Measurements from ENCODE around the gene SIVA1.

SIVA1 gene

DNA sequence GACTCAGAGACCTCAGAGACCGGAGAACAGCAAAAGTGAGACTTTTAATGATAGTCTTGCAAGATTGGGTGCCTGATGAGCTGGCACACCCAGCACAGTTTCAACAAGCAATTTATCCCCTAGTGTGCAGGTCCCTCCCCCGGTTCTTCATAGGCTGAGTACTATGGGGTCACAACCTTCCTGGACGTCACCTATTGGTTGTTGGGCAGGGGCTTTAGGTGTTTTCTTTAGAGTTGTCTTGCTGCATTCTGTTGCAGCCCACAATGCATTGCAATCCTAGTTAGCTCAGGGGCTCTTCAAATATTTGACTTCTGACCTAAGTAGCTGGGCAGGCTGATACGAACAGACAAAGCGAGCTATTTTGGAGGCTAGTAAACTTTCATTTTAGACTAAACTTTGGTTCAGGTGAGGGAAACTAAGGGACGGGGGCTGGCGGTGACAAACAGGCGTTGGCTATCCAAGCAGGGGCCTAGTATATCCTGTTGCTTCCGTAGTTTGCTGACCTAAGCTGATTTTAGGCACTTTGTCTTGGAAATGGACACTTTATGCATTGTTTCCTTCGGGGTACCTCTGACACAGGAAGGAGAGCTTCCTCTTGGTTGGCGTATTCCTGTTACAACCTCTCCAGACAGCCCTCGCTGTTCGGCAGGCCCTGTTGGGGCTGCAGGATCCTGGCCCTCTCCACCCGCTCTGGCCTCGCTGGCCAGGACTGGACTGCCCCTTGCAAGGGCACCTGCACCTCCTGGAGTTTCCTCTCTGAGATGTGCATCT lies 14.1 kb downstream of the SIVA1 start:
- no peak overlapping the region for H3K9ac ChIP-seq
- TF ChIP-seq, protein P1, sequence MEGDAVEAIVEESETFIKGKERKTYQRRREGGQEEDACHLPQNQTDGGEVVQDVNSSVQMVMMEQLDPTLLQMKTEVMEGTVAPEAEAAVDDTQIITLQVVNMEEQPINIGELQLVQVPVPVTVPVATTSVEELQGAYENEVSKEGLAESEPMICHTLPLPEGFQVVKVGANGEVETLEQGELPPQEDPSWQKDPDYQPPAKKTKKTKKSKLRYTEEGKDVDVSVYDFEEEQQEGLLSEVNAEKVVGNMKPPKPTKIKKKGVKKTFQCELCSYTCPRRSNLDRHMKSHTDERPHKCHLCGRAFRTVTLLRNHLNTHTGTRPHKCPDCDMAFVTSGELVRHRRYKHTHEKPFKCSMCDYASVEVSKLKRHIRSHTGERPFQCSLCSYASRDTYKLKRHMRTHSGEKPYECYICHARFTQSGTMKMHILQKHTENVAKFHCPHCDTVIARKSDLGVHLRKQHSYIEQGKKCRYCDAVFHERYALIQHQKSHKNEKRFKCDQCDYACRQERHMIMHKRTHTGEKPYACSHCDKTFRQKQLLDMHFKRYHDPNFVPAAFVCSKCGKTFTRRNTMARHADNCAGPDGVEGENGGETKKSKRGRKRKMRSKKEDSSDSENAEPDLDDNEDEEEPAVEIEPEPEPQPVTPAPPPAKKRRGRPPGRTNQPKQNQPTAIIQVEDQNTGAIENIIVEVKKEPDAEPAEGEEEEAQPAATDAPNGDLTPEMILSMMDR (IDR thresholded peaks at IDR 0.05) = no peak
- H3K27ac ChIP-seq = no peak overlapping the region
- H3K9me3 ChIP-seq (ENCODE audit: control insufficient read depth, low read length) = no peaks in the 10 kb centered on the region
- H3K79me2 ChIP-seq = no peaks in the 10 kb centered on the region
- H3K4me2 ChIP-seq (ENCODE audit: low read length) = no peak overlapping the region
- H2AFZ ChIP-seq = no peak overlapping the region
- H3K36me3 ChIP-seq (ENCODE audit: control insufficient read depth, insufficient read depth, low read length) = no peaks in the 10 kb centered on the region
- peaks cover 5% of the 10 kb centered on the region for H3K4me1 ChIP-seq
- H3K4me3 ChIP-seq (ENCODE audit: low read depth, low read length) = no peak overlapping the region
- no peaks in the 10 kb centered on the region for H3K27me3 ChIP-seq (ENCODE audit: control insufficient read depth, insufficient read depth, low read length)

DNA sequence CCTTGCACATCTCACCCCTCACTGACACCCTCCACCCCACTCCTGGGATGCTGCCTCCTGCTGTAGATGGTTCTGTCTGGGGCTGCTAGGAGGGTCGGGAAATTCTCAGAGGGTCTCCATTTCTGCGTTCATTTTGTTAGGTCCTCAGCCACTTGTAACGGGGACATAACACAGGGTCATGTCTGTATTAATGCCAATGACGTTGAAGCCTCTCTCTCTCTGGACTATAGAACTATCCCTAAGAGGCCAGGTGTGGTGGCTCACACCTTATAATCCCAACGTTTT lies 14.6 kb downstream of the SIVA1 start:
- H3K9ac ChIP-seq = no peak overlapping the region
- no peaks in the 10 kb centered on the region for H3K27me3 ChIP-seq (ENCODE audit: control insufficient read depth, insufficient read depth, low read length)
- no peak overlapping the region for H2AFZ ChIP-seq
- no peaks in the 10 kb centered on the region for H3K36me3 ChIP-seq (ENCODE audit: control insufficient read depth, insufficient read depth, low read length)
- H3K9me3 ChIP-seq (ENCODE audit: control insufficient read depth, low read length) = no peaks in the 10 kb centered on the region
- TF ChIP-seq, protein P1 (IDR thresholded peaks at IDR 0.05) = no peak
- no peak overlapping the region for H3K27ac ChIP-seq
- no peaks in the 10 kb centered on the region for H3K79me2 ChIP-seq
- no peak overlapping the region for H3K4me2 ChIP-seq (ENCODE audit: low read length)
- no peak overlapping the region for H3K4me3 ChIP-seq (ENCODE audit: low read depth, low read length)
- peaks cover 5% of the 10 kb centered on the region for H3K4me1 ChIP-seq

DNA sequence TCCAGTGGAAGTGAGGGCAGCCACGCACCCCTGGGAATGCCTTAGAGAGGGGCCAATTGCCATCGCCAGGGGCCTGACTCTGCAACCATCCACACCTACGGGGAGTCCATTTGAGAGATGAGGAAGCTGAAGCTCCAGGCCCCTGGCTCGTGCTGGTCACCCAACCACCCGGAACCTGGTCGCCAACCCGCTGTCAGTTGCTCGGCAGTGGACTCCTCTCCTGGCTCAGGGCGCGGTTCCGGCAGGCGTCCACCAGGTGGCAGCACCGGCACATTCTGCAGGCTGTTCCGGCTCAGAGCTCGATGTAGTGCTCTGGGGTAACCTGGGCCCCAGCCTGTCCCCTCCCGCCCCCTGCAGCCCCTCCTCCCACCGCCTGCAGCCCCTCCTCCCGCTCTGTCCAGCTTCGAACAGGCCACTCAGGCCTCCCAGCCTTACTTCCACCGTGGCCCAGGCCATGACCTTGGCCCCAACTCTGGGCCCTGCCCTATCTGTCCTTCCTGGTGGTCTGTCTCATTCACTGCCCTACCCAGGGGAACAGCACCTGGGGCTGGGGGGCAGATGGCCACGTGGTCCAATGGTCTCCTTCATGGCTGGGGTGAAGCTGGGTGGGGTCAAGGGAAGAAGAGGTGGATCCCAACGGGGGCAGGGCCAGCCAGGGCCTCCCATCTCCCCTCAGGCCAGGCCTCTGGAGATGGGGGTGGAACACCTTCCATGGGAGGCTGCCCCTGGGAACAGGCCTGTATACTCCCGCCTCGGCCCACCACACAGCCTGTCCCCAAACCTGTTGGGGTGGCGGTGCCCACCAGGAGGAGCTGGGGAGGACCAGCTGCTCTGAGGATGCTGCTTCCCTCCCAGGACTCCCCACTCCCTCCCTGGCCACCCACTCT lies 15.7 kb downstream of the SIVA1 start:
- Histone ChIP-seq H2AFZ (peak overlapping the region; percentile 11), H3K9me3 (ENCODE audit: control insufficient read depth, low read length) (no peaks in the 10 kb centered on the region), H3K27me3 (ENCODE audit: control insufficient read depth, insufficient read depth, low read length) (no peaks in the 10 kb centered on the region), H3K9ac (no peak overlapping the region), H3K36me3 (ENCODE audit: control insufficient read depth, insufficient read depth, low read length) (no peaks in the 10 kb centered on the region), H3K4me3 (ENCODE audit: low read depth, low read length) (no peak overlapping the region), H3K4me1 (peaks cover 5% of the 10 kb centered on the region), H3K4me2 (ENCODE audit: low read length) (no peak overlapping the region), H3K79me2 (no peaks in the 10 kb centered on the region), H3K27ac (no peak overlapping the region)
- TF ChIP-seq, protein P1 (IDR thresholded peaks at IDR 0.05) = peak; percentile 86

DNA sequence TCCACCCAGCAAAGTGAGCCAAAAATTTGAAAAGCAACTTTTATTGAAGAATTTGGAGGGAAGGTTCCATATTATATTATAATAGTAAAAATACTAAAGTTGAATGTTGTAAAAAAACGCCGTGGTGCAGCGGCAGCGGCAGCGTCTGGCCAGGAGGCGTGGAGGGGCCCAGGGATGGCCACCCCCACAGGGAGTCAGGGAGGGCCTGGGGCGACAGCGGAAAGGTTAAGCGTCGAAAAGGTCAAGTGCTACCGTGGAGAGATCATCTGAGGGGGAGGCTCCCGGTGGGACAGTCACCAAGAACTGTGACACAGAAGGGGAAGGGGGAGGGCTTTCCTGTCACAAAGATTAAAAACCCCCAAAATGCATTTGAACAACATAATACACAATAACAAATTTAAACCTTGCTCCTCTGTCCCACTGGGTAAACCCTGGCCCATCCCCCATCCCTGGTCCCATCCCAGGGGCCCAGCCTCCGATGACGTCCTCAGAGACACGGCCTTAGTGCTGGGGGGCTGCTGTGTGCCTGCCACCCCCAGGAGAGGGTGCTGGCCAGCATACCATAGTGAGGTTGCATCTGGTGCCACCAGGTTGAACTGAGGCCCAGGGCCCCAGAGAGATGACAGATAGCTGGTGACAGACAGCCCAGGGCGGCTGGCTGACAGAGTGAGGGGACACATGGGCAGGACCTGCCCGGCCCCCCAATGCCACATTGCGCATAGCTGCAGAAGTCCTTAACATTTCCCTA lies 16.6 kb downstream of the SIVA1 start:
- no peak overlapping the region for H3K4me2 ChIP-seq (ENCODE audit: low read length)
- H3K4me3 ChIP-seq (ENCODE audit: low read depth, low read length) = no peak overlapping the region
- H3K27ac ChIP-seq = no peak overlapping the region
- no peak overlapping the region for H3K9ac ChIP-seq
- H3K9me3 ChIP-seq (ENCODE audit: control insufficient read depth, low read length) = no peaks in the 10 kb centered on the region
- H2AFZ ChIP-seq = no peak overlapping the region
- H3K36me3 ChIP-seq (ENCODE audit: control insufficient read depth, insufficient read depth, low read length) = no peaks in the 10 kb centered on the region
- H3K79me2 ChIP-seq = no peaks in the 10 kb centered on the region
- TF ChIP-seq, protein P1 (IDR thresholded peaks at IDR 0.05) = no peak
- no peaks in the 10 kb centered on the region for H3K27me3 ChIP-seq (ENCODE audit: control insufficient read depth, insufficient read depth, low read length)
- H3K4me1 ChIP-seq = peaks cover 5% of the 10 kb centered on the region
